NT2/D1 (cell line): ENCODE results near the gene NGF.

Source experiments
- YY1 ChIP-seq: IDR thresholded peaks from 2 replicates; pipeline ENCODE4 v1.6.1; 2011; ENCODE audit not compliant: insufficient read length, insufficient read depth
- ZNF274 ChIP-seq: IDR thresholded peaks from 2 replicates; pipeline ENCODE4 v1.6.1; 2011; ENCODE audit warnings: mild to moderate bottlenecking, low read depth, low read length

GRCh38 chr1:115237023-115237422, 101.0 kb downstream of the NGF start:
- TF ChIP-seq YY1 (no peak), ZNF274 (no peak)
